Measurements from ENCODE around the gene NOTCH4. TPM values are rescaled to one million over a fixed set of nuclear protein-coding genes. Genes with fewer than 3 reads are reported as not detected.

NOTCH4 gene
- total and polyA plus RNA-seq, 7 donors, result 1.2 to 23.0 (median 5.4) TPM

- TF ChIP-seq CTCF (IDR thresholded peaks at IDR 0.05) (no peak), EP300 (IDR thresholded peaks at IDR 0.05) (no peak), POLR2AphosphoS5 (IDR thresholded peaks at IDR 0.05) (no peak)
- Histone ChIP-seq H3K4me3 (peak overlapping the region in 1 of 4 donors; percentile 9), H3K9me3 (no peaks in the 10 kb centered on the region), H3K4me1 (no peaks in the 10 kb centered on the region), H3K27me3 (peaks cover 0 to 5% (median 0%) of the 10 kb centered on the region in 3 donors), H3K27ac (peak overlapping the region in 2 of 4 donors; percentile 21 to 38), H3K36me3 (no peaks in the 10 kb centered on the region)
- intact Hi-C loops (cut with DNase I), result no loop called here
- 80 to 91% methylated on average over 8 of the region's 8 CpGs for WGBS, 2 donors
- no peak for DNase-seq
These were observed 1.3 kb downstream of the NOTCH4 start for GRCh38 chr6:32222333-32223230.

GRCh38 chr6:32220021-32220420, 3.8 kb downstream of the NOTCH4 start:
- no peak overlapping the region for H3K4me3 ChIP-seq
- no peak for TF ChIP-seq POLR2A (IDR thresholded peaks at IDR 0.05)
- no peak for TF ChIP-seq POLR2AphosphoS5 (IDR thresholded peaks at IDR 0.05)
- no peak for TF ChIP-seq CTCF (IDR thresholded peaks at IDR 0.05)
- no peak for TF ChIP-seq EP300 (IDR thresholded peaks at IDR 0.05)
- H3K36me3 ChIP-seq, result no peaks in the 10 kb centered on the region
- intact Hi-C loops (cut with DNase I), result no loop called here
- 63 to 79% methylated on average over 4 of the region's 4 CpGs for WGBS, 2 donors
- H3K4me1 ChIP-seq, result no peaks in the 10 kb centered on the region
- peak; percentile 55 for DNase-seq
- H3K27ac ChIP-seq, result no peak overlapping the region
- H3K27me3 ChIP-seq, result peaks cover 0 to 5% (median 0%) of the 10 kb centered on the region in 3 donors
- no peaks in the 10 kb centered on the region for H3K9me3 ChIP-seq

GRCh38 chr6:32218167-32218566, 5.7 kb downstream of the NOTCH4 start:
- TF ChIP-seq POLR2AphosphoS5 (IDR thresholded peaks at IDR 0.05) (no peak), EP300 (IDR thresholded peaks at IDR 0.05) (no peak), POLR2A (IDR thresholded peaks at IDR 0.05) (no peak), CTCF (IDR thresholded peaks at IDR 0.05) (no peak)
- intact Hi-C loops (cut with DNase I), result no loop called here
- no peak for DNase-seq
- Histone ChIP-seq H3K27ac (no peak overlapping the region), H3K4me1 (no peaks in the 10 kb centered on the region), H3K9me3 (no peaks in the 10 kb centered on the region), H3K36me3 (no peaks in the 10 kb centered on the region), H3K27me3 (peaks cover 0 to 5% (median 0%) of the 10 kb centered on the region in 3 donors), H3K4me3 (no peak overlapping the region)
- 72 to 77% methylated on average over 7 of the region's 7 CpGs for WGBS, 2 donors

- no peak overlapping the region for H3K4me3 ChIP-seq
- no peak overlapping the region for H3K27ac ChIP-seq
- no peak for TF ChIP-seq POLR2A (IDR thresholded peaks at IDR 0.05)
- peak; percentile 40 for DNase-seq
- intact Hi-C loops (cut with DNase I), result no loop called here
- H3K27me3 ChIP-seq, result peaks cover 0 to 5% (median 0%) of the 10 kb centered on the region in 3 donors
- H3K9me3 ChIP-seq, result no peaks in the 10 kb centered on the region
- H3K36me3 ChIP-seq, result no peaks in the 10 kb centered on the region
- 92% methylated on average over 11 of the region's 11 CpGs for WGBS, 2 donors
- H3K4me1 ChIP-seq, result no peaks in the 10 kb centered on the region
These were observed 6.9 kb downstream of the NOTCH4 start for GRCh38 chr6:32216998-32217397.

- intact Hi-C loops (cut with DNase I), result no loop called here
- H3K36me3 ChIP-seq, result no peaks in the 10 kb centered on the region
- peaks cover 0 to 5% (median 0%) of the 10 kb centered on the region in 3 donors for H3K27me3 ChIP-seq
- H3K4me3 ChIP-seq, result no peak overlapping the region
- 73 to 90% methylated on average over 10 of the region's 10 CpGs for WGBS, 2 donors
- peak; percentile 43 for DNase-seq
- H3K27ac ChIP-seq, result no peak overlapping the region
- no peaks in the 10 kb centered on the region for H3K9me3 ChIP-seq
- TF ChIP-seq POLR2AphosphoS5 (IDR thresholded peaks at IDR 0.05) (no peak), CTCF (IDR thresholded peaks at IDR 0.05) (no peak), EP300 (IDR thresholded peaks at IDR 0.05) (no peak), POLR2A (IDR thresholded peaks at IDR 0.05) (no peak)
- no peaks in the 10 kb centered on the region for H3K4me1 ChIP-seq
These were observed 7.6 kb downstream of the NOTCH4 start for GRCh38 chr6:32216285-32216684.
